Keratinocyte (primary cell): ENCODE data around the gene GPR65. TPM values are rescaled to one million over a fixed set of nuclear protein-coding genes. Genes with fewer than 3 reads are reported as not detected.

Experiments used
- DNase-seq: peaks from one replicate; pipeline ENCODE4 v3.0.0-alpha.2; 2011; ENCODE audit warnings: low read depth, missing footprints, low spot score
- FAIRE-seq: peaks from 2 replicates; lab custom pipeline; 2011; peaks lifted over from hg19 to GRCh38; lab: Jason Lieb, UNC
- H2AFZ ChIP-seq: 2 replicates; pipeline ENCODE4 v1.6.0; 2012; ENCODE audit warnings: low read length, control low read depth, inconsistent platforms; ENCODE audit not compliant: control insufficient read depth
- H3K27ac ChIP-seq: 2 replicates; pipeline ENCODE4 v1.5.1; 2011; ENCODE audit warnings: low read length; ENCODE audit not compliant: control insufficient read depth, insufficient read depth
- H3K27me3 ChIP-seq: 3 replicates; pipeline ENCODE4 v1.6.0; 2011; ENCODE audit warnings: low read length; ENCODE audit not compliant: control insufficient read depth, insufficient read depth; ENCODE audit errors: extremely low read depth
- H3K36me3 ChIP-seq, 2 experiments: 2 replicates in 1 of 2; 3 replicates in 1 of 2; pipeline ENCODE4 v1.5.1; 2011; ENCODE audit warnings: low read length in 2 of 2, mild to moderate bottlenecking in 1 of 2; ENCODE audit not compliant: control insufficient read depth in 2 of 2, insufficient read depth in 2 of 2; ENCODE audit errors: extremely low read depth in 1 of 2
- H3K4me1 ChIP-seq: 3 replicates; pipeline ENCODE4 v1.5.1; 2011; ENCODE audit warnings: low read length; ENCODE audit not compliant: control insufficient read depth, insufficient read depth; ENCODE audit errors: extremely low read depth
- H3K4me2 ChIP-seq: 3 replicates; pipeline ENCODE4 v1.6.0; 2011; ENCODE audit warnings: low read depth, low read length; ENCODE audit not compliant: control insufficient read depth, insufficient read depth; ENCODE audit errors: extremely low read depth
- H3K4me3 ChIP-seq, 3 experiments: fragments of 200-600 bp in 1 of 3; sonication (generic) in 1 of 3; 2 replicates in 2 of 3; 3 replicates in 1 of 3; pipeline ENCODE4 v1.5.1; 2011 to 2016; ENCODE audit warnings: low read length in 3 of 3, mild to moderate bottlenecking in 3 of 3, control low read depth in 2 of 3, inconsistent platforms in 1 of 3, low read depth in 1 of 3, mixed read lengths in 1 of 3, mixed run types in 1 of 3, moderate library complexity in 1 of 3; ENCODE audit not compliant: control insufficient read depth in 2 of 3, insufficient read depth in 2 of 3; ENCODE audit errors: extremely low read depth in 1 of 3
- H3K79me2 ChIP-seq: 2 replicates; pipeline ENCODE4 v1.6.0; 2012; ENCODE audit warnings: low read length; ENCODE audit not compliant: control insufficient read depth, insufficient read depth
- H3K9ac ChIP-seq: 3 replicates; pipeline ENCODE4 v1.6.0; 2011; ENCODE audit warnings: low read length; ENCODE audit not compliant: control insufficient read depth, insufficient read depth; ENCODE audit errors: extremely low read depth
- H3K9me1 ChIP-seq: 3 replicates; pipeline ENCODE4 v1.6.0; 2011; ENCODE audit warnings: low read length; ENCODE audit not compliant: control insufficient read depth, insufficient read depth; ENCODE audit errors: extremely low read depth
- H3K9me3 ChIP-seq: 2 replicates; pipeline ENCODE4 v1.5.1; 2012; ENCODE audit warnings: low read depth, low read length; ENCODE audit not compliant: control insufficient read depth
- H4K20me1 ChIP-seq: 3 replicates; pipeline ENCODE4 v1.6.0; 2011; ENCODE audit warnings: low read length; ENCODE audit not compliant: control insufficient read depth, insufficient read depth; ENCODE audit errors: extremely low read depth
- EZH2 ChIP-seq: IDR thresholded peaks from one replicate; pipeline ENCODE4 v1.6.1; 2012; ENCODE audit warnings: inconsistent platforms, mild to moderate bottlenecking, low read length, moderate library complexity
- dilution Hi-C: fragments of 300-500 bp; cut with MboI; formaldehyde crosslinking; loops from one replicate; pipeline ENCODE4 v1.7.0; 2020; ENCODE audit warnings: low sequenced_read_pairs; ENCODE audit not compliant: extremely low pct_ligation_motif_present
- polyA plus RNA-seq, 5 experiments: library from polyadenylated mRNA; depleted of rRNA in 3 of 5; stranded (reverse) in 3 of 5; stranded (forward) in 1 of 5; unstranded in 1 of 5; fragments of >200 nt; gene quantifications; 1 replicate in 1 of 5; 2 replicates in 3 of 5; 3 replicates in 1 of 5; pipeline versions ENCODE4 v1.2.1 to v1.2.3, GENCODE V29; 2011 to 2012; ENCODE audit warnings: missing spikeins in 2 of 5, low read depth in 1 of 5, low replicate concordance in 1 of 5
- TF ChIP-seq, protein P1 (sequence below), 3 experiments: IDR thresholded peaks in 1 of 3; conservative IDR thresholded peaks in 1 of 3; optimal IDR thresholded peaks in 1 of 3; 2 replicates in 2 of 3; 3 replicates in 1 of 3; pipeline versions ENCODE3 to v1.5.1; 2011; ENCODE audit warnings: low read length in 3 of 3, mild to moderate bottlenecking in 3 of 3, moderate library complexity in 2 of 3, control low read depth in 1 of 3, inconsistent platforms in 1 of 3; ENCODE audit not compliant: insufficient read depth in 2 of 3; ENCODE audit errors: extremely low read depth in 1 of 3

Gene GPR65
- polyA plus RNA-seq, 1 donor (not counting 4 experiments of a cell fraction or from before 2014, with no cell fraction given), result not detected

DNA sequence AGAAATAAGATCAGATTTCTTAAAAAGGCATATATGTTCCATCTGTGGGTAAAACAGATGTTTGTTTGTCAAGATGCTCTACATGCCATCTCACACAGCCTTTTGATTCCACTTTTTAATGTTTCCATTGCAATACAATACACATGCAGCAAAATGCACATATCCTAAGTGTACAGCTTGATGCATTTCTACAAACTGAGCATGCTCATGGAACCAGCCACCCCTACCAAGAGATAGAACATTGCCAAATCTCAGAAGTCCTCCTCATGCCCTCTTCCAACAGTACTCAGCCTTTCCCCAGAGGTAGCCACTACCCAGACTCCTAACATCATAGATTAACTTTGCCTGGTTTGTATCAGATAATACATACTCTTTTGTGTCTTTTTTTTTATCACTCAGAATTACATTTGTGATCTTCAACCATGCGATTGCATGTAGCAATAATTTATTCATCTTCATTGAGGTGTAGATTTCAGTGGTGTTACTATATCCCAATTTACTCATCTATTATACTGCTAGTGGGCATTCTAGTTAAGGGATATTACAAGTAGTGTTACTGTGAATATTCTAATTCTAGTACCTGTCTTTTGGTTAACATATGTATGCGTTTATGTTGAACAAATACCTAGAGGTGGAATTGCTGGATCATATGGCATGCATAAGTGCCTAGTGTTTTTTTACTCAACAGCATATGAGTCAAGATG, 3.3 kb downstream of the GPR65 start:
- no peaks in the 10 kb centered on the region for H3K9me3 ChIP-seq
- H2AFZ ChIP-seq, result no peak overlapping the region
- H3K36me3 ChIP-seq, result no peaks in the 10 kb centered on the region
- H3K9me1 ChIP-seq, result no peaks in the 10 kb centered on the region
- no peaks in the 10 kb centered on the region for H3K4me1 ChIP-seq
- dilution Hi-C loops, result no loop called here
- no peak overlapping the region for H3K27ac ChIP-seq
- no peak overlapping the region for H3K4me3 ChIP-seq
- no peaks in the 10 kb centered on the region for H3K79me2 ChIP-seq
- no peak overlapping the region for H3K9ac ChIP-seq
- no peaks in the 10 kb centered on the region for H3K27me3 ChIP-seq
- no peak for FAIRE-seq
- no peak for TF ChIP-seq EZH2
- TF ChIP-seq, protein P1, sequence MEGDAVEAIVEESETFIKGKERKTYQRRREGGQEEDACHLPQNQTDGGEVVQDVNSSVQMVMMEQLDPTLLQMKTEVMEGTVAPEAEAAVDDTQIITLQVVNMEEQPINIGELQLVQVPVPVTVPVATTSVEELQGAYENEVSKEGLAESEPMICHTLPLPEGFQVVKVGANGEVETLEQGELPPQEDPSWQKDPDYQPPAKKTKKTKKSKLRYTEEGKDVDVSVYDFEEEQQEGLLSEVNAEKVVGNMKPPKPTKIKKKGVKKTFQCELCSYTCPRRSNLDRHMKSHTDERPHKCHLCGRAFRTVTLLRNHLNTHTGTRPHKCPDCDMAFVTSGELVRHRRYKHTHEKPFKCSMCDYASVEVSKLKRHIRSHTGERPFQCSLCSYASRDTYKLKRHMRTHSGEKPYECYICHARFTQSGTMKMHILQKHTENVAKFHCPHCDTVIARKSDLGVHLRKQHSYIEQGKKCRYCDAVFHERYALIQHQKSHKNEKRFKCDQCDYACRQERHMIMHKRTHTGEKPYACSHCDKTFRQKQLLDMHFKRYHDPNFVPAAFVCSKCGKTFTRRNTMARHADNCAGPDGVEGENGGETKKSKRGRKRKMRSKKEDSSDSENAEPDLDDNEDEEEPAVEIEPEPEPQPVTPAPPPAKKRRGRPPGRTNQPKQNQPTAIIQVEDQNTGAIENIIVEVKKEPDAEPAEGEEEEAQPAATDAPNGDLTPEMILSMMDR (optimal IDR thresholded peaks at IDR 0.05 in 1 of 3, IDR thresholded peaks at IDR 0.05 in 1 of 3, conservative IDR thresholded peaks at IDR 0.05 in 1 of 3; ENCODE audit: extremely low read depth in 1 of 3, insufficient read depth in 2 of 3, low read length in 3 of 3), result no peak
- DNase-seq, result no peak
- H4K20me1 ChIP-seq, result no peaks in the 10 kb centered on the region
- no peak overlapping the region for H3K4me2 ChIP-seq

DNA sequence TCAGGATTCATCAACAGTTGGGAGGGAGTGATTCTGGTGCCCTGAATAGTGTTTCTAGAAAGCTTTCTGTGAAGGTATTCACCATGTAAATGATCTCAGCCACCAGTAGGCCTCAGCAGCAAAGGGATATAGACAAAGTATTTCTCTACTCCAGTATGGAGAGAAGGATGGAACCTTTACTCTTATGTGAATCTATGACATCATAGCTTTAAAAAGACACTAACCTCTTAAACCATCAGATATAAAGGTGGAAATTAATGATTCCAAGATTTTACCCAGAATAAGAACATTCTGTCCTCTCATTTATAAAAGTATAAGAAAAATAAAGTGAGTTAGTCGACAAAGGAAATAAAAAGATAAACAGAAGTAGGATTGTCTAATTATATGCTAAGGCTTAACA, 4.6 kb downstream of the GPR65 start:
- Histone ChIP-seq H3K4me3 (no peak overlapping the region), H3K9ac (no peak overlapping the region), H3K36me3 (no peaks in the 10 kb centered on the region), H3K4me2 (no peak overlapping the region), H3K79me2 (no peaks in the 10 kb centered on the region), H3K9me1 (no peaks in the 10 kb centered on the region), H3K27me3 (no peaks in the 10 kb centered on the region), H4K20me1 (no peaks in the 10 kb centered on the region), H3K4me1 (no peaks in the 10 kb centered on the region), H2AFZ (no peak overlapping the region), H3K9me3 (no peaks in the 10 kb centered on the region), H3K27ac (no peak overlapping the region)
- TF ChIP-seq EZH2, result no peak
- TF ChIP-seq, protein P1 (optimal IDR thresholded peaks at IDR 0.05 in 1 of 3, IDR thresholded peaks at IDR 0.05 in 1 of 3, conservative IDR thresholded peaks at IDR 0.05 in 1 of 3; ENCODE audit: extremely low read depth in 1 of 3, insufficient read depth in 2 of 3, low read length in 3 of 3), result no peak
- DNase-seq (no peak), FAIRE-seq (no peak)
- dilution Hi-C loops, result no loop called here
